WI38 (cell line): Measurements from ENCODE around the gene PTX4.

Experiments
- H3K4me3 ChIP-seq: 2 replicates; pipeline ENCODE4 v1.5.1; 2011; ENCODE audit warnings: low read depth, mild to moderate bottlenecking, control low read depth, low read length
- TF ChIP-seq, protein P1 (sequence below): IDR thresholded peaks from 2 replicates; pipeline ENCODE4 v1.5.1; 2012; ENCODE audit warnings: low read depth, mild to moderate bottlenecking, control low read depth, low read length

Gene PTX4

DNA sequence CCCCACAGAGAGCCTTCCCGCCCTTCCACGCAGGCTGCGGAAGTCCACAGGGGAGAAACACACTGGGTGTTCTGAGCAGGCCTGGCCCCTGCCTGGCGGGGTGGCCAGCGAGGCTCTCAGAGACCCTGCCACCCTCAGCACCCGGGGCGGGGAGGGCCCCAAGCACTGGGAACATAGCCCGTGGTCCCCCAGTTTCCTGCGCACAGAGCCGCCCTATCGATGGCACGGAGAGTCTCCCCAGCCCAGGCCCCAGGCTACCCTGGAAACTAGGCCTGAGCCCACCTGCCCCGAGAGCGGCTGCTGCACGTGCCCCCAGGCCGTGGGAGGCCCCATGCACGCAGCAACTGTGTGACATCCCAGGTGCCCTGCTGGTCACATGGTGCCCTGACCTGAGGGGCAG is 34.2 kb downstream of the PTX4 start:
- TF ChIP-seq, protein P1, sequence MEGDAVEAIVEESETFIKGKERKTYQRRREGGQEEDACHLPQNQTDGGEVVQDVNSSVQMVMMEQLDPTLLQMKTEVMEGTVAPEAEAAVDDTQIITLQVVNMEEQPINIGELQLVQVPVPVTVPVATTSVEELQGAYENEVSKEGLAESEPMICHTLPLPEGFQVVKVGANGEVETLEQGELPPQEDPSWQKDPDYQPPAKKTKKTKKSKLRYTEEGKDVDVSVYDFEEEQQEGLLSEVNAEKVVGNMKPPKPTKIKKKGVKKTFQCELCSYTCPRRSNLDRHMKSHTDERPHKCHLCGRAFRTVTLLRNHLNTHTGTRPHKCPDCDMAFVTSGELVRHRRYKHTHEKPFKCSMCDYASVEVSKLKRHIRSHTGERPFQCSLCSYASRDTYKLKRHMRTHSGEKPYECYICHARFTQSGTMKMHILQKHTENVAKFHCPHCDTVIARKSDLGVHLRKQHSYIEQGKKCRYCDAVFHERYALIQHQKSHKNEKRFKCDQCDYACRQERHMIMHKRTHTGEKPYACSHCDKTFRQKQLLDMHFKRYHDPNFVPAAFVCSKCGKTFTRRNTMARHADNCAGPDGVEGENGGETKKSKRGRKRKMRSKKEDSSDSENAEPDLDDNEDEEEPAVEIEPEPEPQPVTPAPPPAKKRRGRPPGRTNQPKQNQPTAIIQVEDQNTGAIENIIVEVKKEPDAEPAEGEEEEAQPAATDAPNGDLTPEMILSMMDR, result no peak
- H3K4me3 ChIP-seq, result no peak overlapping the region

- TF ChIP-seq, protein P1, result no peak
- no peak overlapping the region for H3K4me3 ChIP-seq
Measured at GRCh38 chr16:1453316-1453715, 35.4 kb downstream of the PTX4 start.

DNA sequence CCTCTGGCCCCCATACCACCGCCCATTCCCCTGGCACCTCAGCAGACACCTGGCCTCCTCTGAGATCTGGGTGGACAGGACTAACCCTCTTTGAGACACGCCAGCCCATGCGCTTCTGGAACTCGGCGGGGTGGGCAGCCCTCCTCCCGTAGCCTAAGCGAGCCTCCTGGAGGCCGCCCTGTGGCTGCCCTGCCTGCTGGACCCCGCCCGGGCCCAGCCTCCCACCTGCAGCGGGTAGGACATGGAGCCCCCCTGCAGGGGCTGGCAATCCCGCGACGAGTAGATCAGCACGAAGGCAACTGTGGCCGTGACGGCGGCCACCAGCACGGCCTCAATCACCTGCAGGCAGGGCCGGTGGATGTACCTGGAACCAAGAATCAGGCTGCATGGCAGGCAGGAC is 36.2 kb downstream of the PTX4 start:
- no peak overlapping the region for H3K4me3 ChIP-seq
- TF ChIP-seq, protein P1, result no peak

GRCh38 chr16:1451702-1452392 is 36.9 kb downstream of the PTX4 start:
- TF ChIP-seq, protein P1, result no peak

DNA sequence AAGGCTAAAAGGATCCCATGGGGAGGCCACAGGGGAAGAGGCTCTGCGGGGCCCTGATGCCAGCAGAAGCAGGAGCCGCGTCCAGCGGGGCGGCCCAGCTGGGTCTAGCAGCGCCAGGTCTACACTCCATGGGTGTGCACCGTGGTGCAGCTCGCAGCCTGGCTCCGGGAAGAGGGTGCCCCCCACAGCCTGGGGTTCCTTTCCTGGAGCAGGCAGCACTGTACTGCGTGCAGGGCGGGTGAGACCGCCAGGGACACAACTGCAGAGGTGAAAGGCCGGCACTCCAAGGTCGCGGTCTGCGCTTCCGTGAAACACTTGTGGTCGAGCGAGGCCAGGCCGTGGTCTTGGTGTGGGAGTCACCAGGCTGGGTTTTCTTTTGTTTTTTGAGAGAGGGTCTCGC is 37.9 kb downstream of the PTX4 start:
- no peak overlapping the region for H3K4me3 ChIP-seq
- TF ChIP-seq, protein P1, result no peak

More at GRCh38 chr16:1451702-1452392, 36.9 kb downstream of the PTX4 start:
- no peak overlapping the region for H3K4me3 ChIP-seq

DNA sequence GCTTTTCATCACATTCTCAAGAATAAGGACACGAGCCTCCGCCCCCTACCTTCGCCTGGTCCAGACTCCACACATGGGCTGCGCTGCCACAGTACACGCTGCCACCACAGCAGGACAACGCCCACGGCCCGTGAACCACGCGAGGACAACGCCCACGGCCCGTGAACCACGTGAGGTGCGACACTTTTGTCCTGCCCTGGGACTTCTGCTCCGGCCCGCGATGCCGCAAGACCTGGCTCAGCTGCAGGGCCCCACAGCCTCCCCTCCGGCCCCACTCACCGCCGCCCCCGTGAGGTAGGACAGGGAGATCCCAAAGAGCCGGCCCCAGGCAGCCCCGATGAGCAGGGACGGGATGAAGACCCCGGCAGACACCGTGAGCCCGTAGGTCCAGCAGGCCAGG is 38.5 kb downstream of the PTX4 start:
- TF ChIP-seq, protein P1, result no peak
- H3K4me3 ChIP-seq, result no peak overlapping the region

DNA sequence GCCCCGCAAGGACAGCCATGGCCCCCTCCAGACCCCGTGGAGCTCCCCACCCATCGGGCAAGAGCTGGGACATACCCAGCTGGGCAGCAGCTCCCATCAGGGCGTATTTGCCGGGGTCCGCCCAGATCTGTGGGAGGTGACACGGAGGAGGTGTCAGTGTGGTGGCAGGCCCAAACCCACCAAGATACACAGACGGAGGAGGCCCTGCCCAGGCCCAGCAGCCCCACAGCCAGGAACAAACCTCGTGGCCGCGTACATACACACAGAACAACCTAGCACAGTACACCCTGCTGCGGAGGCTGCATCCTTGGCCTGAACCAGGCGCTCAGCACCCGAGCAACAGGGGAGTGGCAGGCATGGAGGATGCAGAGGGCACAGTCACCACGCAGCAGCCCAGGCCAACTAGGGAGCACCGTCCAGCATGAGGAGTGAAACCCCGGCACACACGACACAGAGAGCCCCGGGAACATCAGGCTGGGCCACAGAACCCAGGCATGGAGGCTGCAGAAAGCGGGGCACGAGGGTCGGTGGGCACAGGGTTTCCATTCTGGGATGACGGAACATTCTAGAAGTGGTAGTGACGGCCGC is 39.4 kb downstream of the PTX4 start:
- TF ChIP-seq, protein P1, result no peak
- H3K4me3 ChIP-seq, result no peak overlapping the region
